Natural killer cell treated with Interleukin-12 subunit alpha and Interleukin-12 subunit beta and Interleukin-15 and Interleukin-18, amount 100 ng/mL, for 72 hours (primary cell): ENCODE measurements around the gene FUZ. TPM values are rescaled to one million over a fixed set of nuclear protein-coding genes. Genes with fewer than 3 reads are reported as not detected.

Experiments used
- ATAC-seq, 2 donors: fragments of 150-1000 bp; cut with Tn5 transposase in 1 of 2; sonication (Bioruptor Pico), chemical (Tn5 transposase) in 1 of 2; 2 replicates each; pipeline ENCODE4 v1.10.0; 2021
- DNase-seq: peaks from one replicate; pipeline ENCODE4 v3.0.0; 2022; ENCODE audit warnings: low spot score
- H3K27ac Mint-ChIP-seq, 2 donors: 1 replicate in 1 of 2; 2 replicates in 1 of 2; pipeline ENCODE4 v1.8.0; 2022; ENCODE audit warnings: mixed read lengths in 2 of 2, mild to moderate bottlenecking in 1 of 2, moderate library complexity in 1 of 2
- H3K27me3 Mint-ChIP-seq, 2 donors: 1 replicate in 1 of 2; 2 replicates in 1 of 2; pipeline ENCODE4 v1.8.0; 2022; ENCODE audit warnings: mixed read lengths in 2 of 2
- H3K36me3 Mint-ChIP-seq: one replicate; pipeline ENCODE4 v1.8.0; 2022; ENCODE audit warnings: mixed read lengths
- H3K4me1 Mint-ChIP-seq, 2 donors: 1 replicate in 1 of 2; 2 replicates in 1 of 2; pipeline ENCODE4 v1.8.0; 2022; ENCODE audit warnings: low read depth in 2 of 2, mixed read lengths in 2 of 2, mild to moderate bottlenecking in 1 of 2
- H3K4me3 Mint-ChIP-seq: one replicate; pipeline ENCODE4 v1.8.0; 2022; ENCODE audit warnings: mixed read lengths
- H3K9me3 Mint-ChIP-seq: 2 replicates; pipeline ENCODE4 v1.8.0; 2022; ENCODE audit warnings: mixed read lengths
- total RNA-seq, 2 donors: library from RNA; stranded (reverse); gene quantifications; one replicate each; pipeline ENCODE4 v1.2.3, GENCODE V29; 2022

FUZ gene
- total RNA-seq, 2 donors from 2014 or later = 10.7 to 18.0 TPM

- Mint-ChIP-seq H3K4me3 (peak overlapping the region; percentile 90), H3K9me3 (no peaks in the 10 kb centered on the region), H3K36me3 (no peaks in the 10 kb centered on the region), H3K4me1 (peaks cover 36 to 40% of the 10 kb centered on the region in 2 donors), H3K27ac (peak overlapping the region; percentile 91 to 92), H3K27me3 (no peaks in the 10 kb centered on the region)
- DNase-seq (peak; percentile 99), ATAC-seq (peak; percentile 95 to 96)
Measured at GRCh38 chr19:49766007-49766929, 46.8 kb downstream of the FUZ start.

DNA sequence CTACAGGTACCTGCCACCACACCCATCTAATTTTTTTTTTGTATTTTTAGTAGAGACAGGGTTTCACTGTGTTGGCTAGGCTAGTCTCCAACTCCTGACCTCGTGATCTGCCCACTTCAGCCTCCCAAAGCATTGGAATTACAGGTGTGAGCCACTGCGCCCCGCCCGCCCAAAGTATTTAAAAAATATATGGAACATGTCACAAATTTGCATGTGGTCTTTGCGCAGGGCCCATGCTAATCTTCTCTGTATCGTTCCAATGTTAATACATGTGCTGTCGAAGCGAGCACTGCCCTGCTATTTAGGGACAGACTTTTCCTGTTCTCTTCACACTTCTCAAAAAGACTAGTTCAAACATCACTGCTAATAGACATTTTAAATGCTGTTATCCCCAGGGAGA is 48.8 kb downstream of the FUZ start:
- ATAC-seq (no peak), DNase-seq (no peak)
- Mint-ChIP-seq H3K9me3 (no peaks in the 10 kb centered on the region), H3K4me3 (peak overlapping the region; percentile 36), H3K27ac (peak overlapping the region in 1 of 2 donors; percentile 64), H3K4me1 (peaks cover 24 to 28% of the 10 kb centered on the region in 2 donors), H3K36me3 (no peaks in the 10 kb centered on the region), H3K27me3 (no peaks in the 10 kb centered on the region)

DNA sequence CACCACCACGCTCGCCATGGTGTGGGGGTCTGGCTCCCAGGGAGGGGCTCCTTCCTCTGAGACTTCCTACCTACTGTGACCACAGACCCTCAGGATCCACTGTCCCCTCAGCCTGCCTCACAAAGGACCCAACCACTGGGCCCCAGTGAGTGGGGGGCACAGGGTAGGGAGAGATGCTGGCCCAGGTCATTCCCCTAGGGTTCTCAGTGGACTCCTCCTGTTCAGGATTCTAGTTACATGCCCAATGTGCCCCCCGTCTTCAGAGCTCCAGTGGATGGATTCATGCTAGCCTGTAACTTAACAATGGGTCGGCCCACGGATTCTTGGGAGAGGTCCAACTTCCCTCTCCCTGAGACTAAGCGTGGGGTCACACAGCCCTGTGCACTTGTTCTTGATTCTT is 49.9 kb downstream of the FUZ start, which contains the start of gene TSKS:
TSS of gene TSKS (minus strand) at position 77 of the 400 bp plus-strand sequence. CDS start at position 18, 59 bp downstream.
- no peak within 1 kb of the TSS for H3K4me3 Mint-ChIP-seq

GRCh38 chr19:49761625-49762311 is 51.3 kb downstream of the FUZ start:
- Mint-ChIP-seq H3K4me1 (peaks cover 5 to 8% of the 10 kb centered on the region in 2 donors), H3K4me3 (no peak overlapping the region), H3K9me3 (no peaks in the 10 kb centered on the region), H3K36me3 (no peaks in the 10 kb centered on the region), H3K27ac (peak overlapping the region; percentile 39 to 43), H3K27me3 (no peaks in the 10 kb centered on the region)
- DNase-seq = no peak
- ATAC-seq = no peak

More for the DNA sequence above, 49.9 kb downstream of the FUZ start, which contains the start of gene TSKS:
- peak within 1 kb of the TSS; percentile 39 to 64 for H3K27ac Mint-ChIP-seq
- no peaks in the 10 kb centered on the region for H3K36me3 Mint-ChIP-seq
- H3K4me1 Mint-ChIP-seq = peaks cover 16 to 20% of the 10 kb centered on the region in 2 donors
- no peaks in the 10 kb centered on the region for H3K27me3 Mint-ChIP-seq
- no peak for DNase-seq
- no peaks in the 10 kb centered on the region for H3K9me3 Mint-ChIP-seq
- ATAC-seq = no peak

- Mint-ChIP-seq H3K9me3 (no peaks in the 10 kb centered on the region), H3K36me3 (no peaks in the 10 kb centered on the region), H3K27me3 (no peaks in the 10 kb centered on the region), H3K4me3 (no peak overlapping the region), H3K4me1 (peaks cover 2 to 4% of the 10 kb centered on the region in 2 donors), H3K27ac (peak overlapping the region; percentile 39 to 43)
- DNase-seq (no peak), ATAC-seq (no peak)
Measured at GRCh38 chr19:49761249-49761624, 51.9 kb downstream of the FUZ start.

- Mint-ChIP-seq H3K36me3 (no peaks in the 10 kb centered on the region), H3K9me3 (no peaks in the 10 kb centered on the region), H3K4me3 (no peak overlapping the region), H3K27me3 (no peaks in the 10 kb centered on the region), H3K4me1 (no peaks in the 10 kb centered on the region), H3K27ac (no peak overlapping the region)
- DNase-seq = no peak
- no peak for ATAC-seq
Measured at GRCh38 chr19:49758292-49758691, 54.8 kb downstream of the FUZ start.

Other genes starting within 250 kb of the FUZ start
- 10 to 100 TPM; 70.6 to 75.2 TPM for gene NOSIP, start 232.7 kb downstream of the FUZ start, total RNA-seq
- gene PRRG2, start 232.0 kb downstream of the FUZ start, total RNA-seq = 1 to 10 TPM in 1 of 2 donors, under 1 TPM in 1; 0.81 to 1.5 TPM
- gene PRR12, start 222.1 kb downstream of the FUZ start, total RNA-seq = 10 to 100 TPM; 29.7 to 45.7 TPM
- gene RRAS, start 173.1 kb downstream of the FUZ start, total RNA-seq = 10 to 100 TPM in 1 of 2 donors, 1 to 10 TPM in 1; 4.1 to 10.4 TPM
- 100 to 1,000 TPM in 1 of 2 donors, 10 to 100 TPM in 1; 75.8 to 106 TPM for gene SCAF1, start 171.1 kb downstream of the FUZ start, total RNA-seq
- gene IRF3, start 147.4 kb downstream of the FUZ start, total RNA-seq = 100 to 1,000 TPM; 167 to 185 TPM
- 10 to 100 TPM; 45.9 to 98.0 TPM for gene BCL2L12, start 147.4 kb downstream of the FUZ start, total RNA-seq
- 100 to 1,000 TPM; 268 to 457 TPM for gene PRMT1, start 136.0 kb downstream of the FUZ start, total RNA-seq
- gene ADM5, start 123.7 kb downstream of the FUZ start, total RNA-seq = 10 to 100 TPM in 1 of 2 donors, 1 to 10 TPM in 1; 5.7 to 18.5 TPM
- gene CPT1C, start 122.2 kb downstream of the FUZ start, total RNA-seq = 1 to 10 TPM in 1 of 2 donors, under 1 TPM in 1; 0.52 to 2.7 TPM
- gene TSKS, start 50.0 kb downstream of the FUZ start, total RNA-seq = under 1 TPM; 0.38 to 0.53 TPM
- gene AP2A1, start 46.3 kb downstream of the FUZ start, total RNA-seq = 100 to 1,000 TPM; 131 to 142 TPM
- 10 to 100 TPM; 48.0 to 64.6 TPM for gene MED25, start 5.0 kb upstream of the FUZ start, total RNA-seq
- gene PTOV1, start 37.9 kb upstream of the FUZ start, total RNA-seq = 10 to 100 TPM; 64.6 to 78.0 TPM
- gene PNKP, start 54.3 kb upstream of the FUZ start, total RNA-seq = 100 to 1,000 TPM; 146 to 205 TPM
- 10 to 100 TPM; 16.8 to 32.1 TPM for gene AKT1S1, start 64.1 kb upstream of the FUZ start, total RNA-seq
- gene TBC1D17, start 64.4 kb upstream of the FUZ start, total RNA-seq = 10 to 100 TPM; 26.0 to 34.0 TPM
- gene IL4I1, start 83.6 kb upstream of the FUZ start, total RNA-seq = 10 to 100 TPM in 1 of 2 donors, 1 to 10 TPM in 1; 2.4 to 15.1 TPM
- 10 to 100 TPM; 12.1 to 12.4 TPM for gene ATF5, start 115.9 kb upstream of the FUZ start, total RNA-seq
- gene NUP62, start 116.2 kb upstream of the FUZ start, total RNA-seq = 100 to 1,000 TPM; 109 to 187 TPM
- not detected for gene SIGLEC11, start 147.9 kb upstream of the FUZ start, total RNA-seq
- gene VRK3, start 212.1 kb upstream of the FUZ start, total RNA-seq = 10 to 100 TPM; 52.1 to 70.9 TPM
- gene ZNF473, start 212.7 kb upstream of the FUZ start, total RNA-seq = 10 to 100 TPM in 1 of 2 donors, 1 to 10 TPM in 1; 6.2 to 10.3 TPM